Astrocyte (in vitro differentiated cells and primary cell): ENCODE results near the gene LYPD4.

Source experiments
- EZH2 ChIP-seq: IDR thresholded peaks from 2 replicates; pipeline ENCODE4 v1.6.1; 2012; ENCODE audit warnings: mild to moderate bottlenecking, low read length, inconsistent platforms; ENCODE audit not compliant: insufficient read depth
- TF ChIP-seq, protein P1 (sequence below): IDR thresholded peaks from 2 replicates; pipeline ENCODE4 v1.5.1; 2011; ENCODE audit warnings: low read depth, mild to moderate bottlenecking, inconsistent platforms, low read length, moderate library complexity; ENCODE audit not compliant: insufficient read depth

DNA sequence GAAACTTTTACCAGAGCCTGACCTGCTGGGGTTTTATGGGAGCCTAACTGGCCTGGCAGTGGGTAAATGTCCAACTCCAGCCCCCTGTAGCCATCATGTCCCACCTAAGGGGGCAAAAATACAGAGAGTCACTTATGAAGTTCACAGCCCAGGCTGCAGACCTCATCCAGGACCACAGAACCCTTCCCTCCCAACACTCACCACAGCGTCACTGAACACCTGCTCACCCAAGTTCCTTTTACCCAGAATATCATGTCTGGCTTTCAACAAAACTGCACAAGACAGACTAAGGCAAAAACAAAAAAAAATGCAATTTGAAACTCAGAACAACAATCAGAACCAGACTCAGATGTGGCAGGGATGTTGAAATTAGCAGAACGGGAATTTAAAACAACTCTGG is 41.7 kb downstream of the LYPD4 start:
- TF ChIP-seq, protein P1, sequence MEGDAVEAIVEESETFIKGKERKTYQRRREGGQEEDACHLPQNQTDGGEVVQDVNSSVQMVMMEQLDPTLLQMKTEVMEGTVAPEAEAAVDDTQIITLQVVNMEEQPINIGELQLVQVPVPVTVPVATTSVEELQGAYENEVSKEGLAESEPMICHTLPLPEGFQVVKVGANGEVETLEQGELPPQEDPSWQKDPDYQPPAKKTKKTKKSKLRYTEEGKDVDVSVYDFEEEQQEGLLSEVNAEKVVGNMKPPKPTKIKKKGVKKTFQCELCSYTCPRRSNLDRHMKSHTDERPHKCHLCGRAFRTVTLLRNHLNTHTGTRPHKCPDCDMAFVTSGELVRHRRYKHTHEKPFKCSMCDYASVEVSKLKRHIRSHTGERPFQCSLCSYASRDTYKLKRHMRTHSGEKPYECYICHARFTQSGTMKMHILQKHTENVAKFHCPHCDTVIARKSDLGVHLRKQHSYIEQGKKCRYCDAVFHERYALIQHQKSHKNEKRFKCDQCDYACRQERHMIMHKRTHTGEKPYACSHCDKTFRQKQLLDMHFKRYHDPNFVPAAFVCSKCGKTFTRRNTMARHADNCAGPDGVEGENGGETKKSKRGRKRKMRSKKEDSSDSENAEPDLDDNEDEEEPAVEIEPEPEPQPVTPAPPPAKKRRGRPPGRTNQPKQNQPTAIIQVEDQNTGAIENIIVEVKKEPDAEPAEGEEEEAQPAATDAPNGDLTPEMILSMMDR: no peak
- TF ChIP-seq EZH2: no peak
